Upper lobe of right lung (tissue), 1 donor: ENCODE measurements around the gene CDC5L. TPM values are rescaled to one million over a fixed set of nuclear protein-coding genes. Genes with fewer than 3 reads are reported as not detected.

ENCODE experiments used
- ATAC-seq: fragments of 200-7000 bp; cut with Tn5 transposase; one replicate; pipeline ENCODE4 v1.9.1; 2020; ENCODE audit warnings: mild to moderate bottlenecking, moderate library complexity
- DNase-seq: peaks from one replicate; pipeline ENCODE4 v3.0.0-alpha.2; 2020
- H3K27ac ChIP-seq: fragments of 200-600 bp; one replicate; pipeline ENCODE4 v1.8.0; 2022
- H3K27me3 ChIP-seq: fragments of 200-600 bp; one replicate; pipeline ENCODE4 v1.8.0; 2022; ENCODE audit warnings: mild to moderate bottlenecking
- H3K36me3 ChIP-seq: fragments of 200-600 bp; one replicate; pipeline ENCODE4 v1.8.0; 2022
- H3K4me1 ChIP-seq: fragments of 200-600 bp; one replicate; pipeline ENCODE4 v1.8.0; 2022
- H3K4me3 ChIP-seq: fragments of 200-600 bp; one replicate; pipeline ENCODE4 v1.8.0; 2022; ENCODE audit warnings: mild to moderate bottlenecking
- H3K9me3 ChIP-seq: fragments of 200-600 bp; one replicate; pipeline ENCODE4 v1.8.0; 2022
- intact Hi-C: fragments of 100-400 bp; cut with DNase I; formaldehyde crosslinking; loops from one replicate; pipeline ENCODE4 v1.11.0; 2022
- total RNA-seq: library from RNA; stranded (reverse); fragmentation: NEBNext Ultra II Directional; extraction: Animal tissue kit (Norgen Biotek cat#: 25700); gene quantifications from one replicate; pipeline ENCODE4 v1.2.1, GENCODE V29; 2021
- TF ChIP-seq, protein P1 (sequence below): fragments of 200-600 bp; IDR thresholded peaks from one replicate; pipeline ENCODE4 v1.8.0; 2022; ENCODE audit warnings: antibody characterized with exemption
- donor health status: DM: no; HTN: yes; CAD: no; lungs with severe emphysema.

Gene CDC5L
- total RNA-seq, 1 donor from 2014 or later, result 17.8 TPM

GRCh38 chr6:44399991-44400390 lies 12.5 kb downstream of the CDC5L start:
- no peaks in the 10 kb centered on the region for H3K27me3 ChIP-seq
- no peak overlapping the region for H3K27ac ChIP-seq
- H3K4me3 ChIP-seq, result no peak overlapping the region
- TF ChIP-seq, protein P1, sequence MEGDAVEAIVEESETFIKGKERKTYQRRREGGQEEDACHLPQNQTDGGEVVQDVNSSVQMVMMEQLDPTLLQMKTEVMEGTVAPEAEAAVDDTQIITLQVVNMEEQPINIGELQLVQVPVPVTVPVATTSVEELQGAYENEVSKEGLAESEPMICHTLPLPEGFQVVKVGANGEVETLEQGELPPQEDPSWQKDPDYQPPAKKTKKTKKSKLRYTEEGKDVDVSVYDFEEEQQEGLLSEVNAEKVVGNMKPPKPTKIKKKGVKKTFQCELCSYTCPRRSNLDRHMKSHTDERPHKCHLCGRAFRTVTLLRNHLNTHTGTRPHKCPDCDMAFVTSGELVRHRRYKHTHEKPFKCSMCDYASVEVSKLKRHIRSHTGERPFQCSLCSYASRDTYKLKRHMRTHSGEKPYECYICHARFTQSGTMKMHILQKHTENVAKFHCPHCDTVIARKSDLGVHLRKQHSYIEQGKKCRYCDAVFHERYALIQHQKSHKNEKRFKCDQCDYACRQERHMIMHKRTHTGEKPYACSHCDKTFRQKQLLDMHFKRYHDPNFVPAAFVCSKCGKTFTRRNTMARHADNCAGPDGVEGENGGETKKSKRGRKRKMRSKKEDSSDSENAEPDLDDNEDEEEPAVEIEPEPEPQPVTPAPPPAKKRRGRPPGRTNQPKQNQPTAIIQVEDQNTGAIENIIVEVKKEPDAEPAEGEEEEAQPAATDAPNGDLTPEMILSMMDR, result no peak
- no peaks in the 10 kb centered on the region for H3K4me1 ChIP-seq
- H3K36me3 ChIP-seq, result peaks cover 68% of the 10 kb centered on the region
- DNase-seq (no peak), ATAC-seq (no peak)
- H3K9me3 ChIP-seq, result no peaks in the 10 kb centered on the region
- intact Hi-C loops, result no loop called here

DNA sequence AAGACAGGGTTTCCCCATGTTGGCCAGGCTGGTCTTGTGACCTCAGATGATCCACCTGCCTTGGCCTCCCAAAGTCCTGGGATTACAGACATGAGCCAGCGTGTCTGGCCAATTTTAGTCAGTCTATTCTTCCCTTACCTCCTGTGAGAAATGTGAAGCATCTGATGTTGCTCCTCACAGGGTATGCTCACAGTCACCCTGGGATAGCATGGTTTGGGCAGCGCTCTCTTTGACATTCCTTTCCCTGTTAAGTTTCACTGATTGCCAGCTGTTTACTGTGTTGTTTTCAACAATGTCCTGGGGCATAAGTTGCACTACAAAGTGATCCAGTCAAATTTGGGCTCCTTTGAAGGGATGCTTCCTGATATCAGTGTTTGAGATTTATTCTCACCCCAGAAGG lies 13.1 kb downstream of the CDC5L start:
- Histone ChIP-seq H3K9me3 (no peaks in the 10 kb centered on the region), H3K4me1 (no peaks in the 10 kb centered on the region), H3K36me3 (peaks cover 68% of the 10 kb centered on the region), H3K27ac (no peak overlapping the region), H3K27me3 (no peaks in the 10 kb centered on the region), H3K4me3 (no peak overlapping the region)
- ATAC-seq (no peak), DNase-seq (no peak)
- TF ChIP-seq, protein P1, result no peak
- intact Hi-C loops, result no loop called here

DNA sequence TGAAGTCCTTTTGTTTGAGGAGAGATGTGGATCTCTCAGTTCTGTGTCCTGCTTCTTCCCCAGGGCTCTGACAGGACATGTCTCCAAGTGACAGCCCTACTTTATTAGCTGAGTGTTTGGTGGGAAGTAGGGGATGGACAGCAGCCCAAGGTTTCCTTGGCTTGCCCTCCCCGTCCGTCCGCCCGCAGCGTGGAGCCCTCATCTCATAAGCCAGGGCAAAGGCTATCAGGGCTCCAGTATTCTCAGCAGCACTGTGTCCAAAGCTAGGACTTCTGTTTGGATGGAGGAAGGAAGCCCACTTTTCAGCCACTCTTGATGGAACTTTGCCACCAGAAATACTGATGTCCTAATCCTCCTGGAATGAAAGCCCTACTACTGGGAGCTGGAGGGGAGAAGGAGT lies 13.6 kb downstream of the CDC5L start:
- TF ChIP-seq, protein P1, result no peak
- intact Hi-C loops, result no loop called here
- no peak for ATAC-seq
- DNase-seq, result no peak
- H3K4me1 ChIP-seq, result no peaks in the 10 kb centered on the region
- H3K27me3 ChIP-seq, result no peaks in the 10 kb centered on the region
- no peak overlapping the region for H3K27ac ChIP-seq
- peaks cover 68% of the 10 kb centered on the region for H3K36me3 ChIP-seq
- no peaks in the 10 kb centered on the region for H3K9me3 ChIP-seq
- H3K4me3 ChIP-seq, result no peak overlapping the region

DNA sequence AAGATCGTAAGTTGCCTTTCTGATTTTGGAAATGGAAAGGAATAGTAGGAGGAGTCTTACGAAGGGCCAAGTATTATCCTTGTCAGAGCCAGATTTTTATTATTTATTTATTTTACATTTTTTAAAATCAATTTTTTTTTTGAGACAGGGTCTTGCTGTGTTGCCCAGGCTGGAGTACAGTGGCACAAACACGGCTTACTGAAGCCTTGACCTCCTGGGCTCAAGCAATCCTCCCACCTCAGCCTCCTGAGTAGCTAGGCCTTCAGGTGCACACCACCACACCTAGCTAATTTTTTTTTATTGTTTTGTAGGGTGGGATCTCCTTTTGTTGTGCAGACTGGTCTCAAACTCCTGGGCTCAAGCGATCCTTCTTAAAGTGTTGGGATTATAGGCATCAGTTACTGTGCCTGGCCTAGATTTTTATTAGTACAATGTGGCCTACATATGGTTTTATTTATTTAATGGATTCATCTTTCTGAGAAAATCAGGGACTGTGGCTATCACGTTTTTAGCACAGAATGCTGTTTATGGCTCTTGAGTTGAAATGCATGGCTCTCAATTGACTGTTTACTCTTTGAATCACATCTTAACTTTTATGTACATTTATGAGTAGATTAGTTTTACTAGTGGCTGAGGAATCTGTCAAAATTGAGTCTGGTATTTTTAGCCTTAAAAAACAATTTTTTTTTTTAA lies 16.7 kb downstream of the CDC5L start:
- intact Hi-C loops, result no loop called here
- H3K36me3 ChIP-seq, result peaks cover 68% of the 10 kb centered on the region

GRCh38 chr6:44404715-44405099 lies 17.2 kb downstream of the CDC5L start:
- intact Hi-C loops, result no loop called here
- no peak for DNase-seq

More for the DNA sequence above, 16.7 kb downstream of the CDC5L start:
- ATAC-seq, result no peak
- TF ChIP-seq, protein P1, result no peak
- DNase-seq, result no peak
- Histone ChIP-seq H3K4me3 (no peak overlapping the region), H3K4me1 (no peaks in the 10 kb centered on the region), H3K27me3 (no peaks in the 10 kb centered on the region), H3K9me3 (no peaks in the 10 kb centered on the region), H3K27ac (no peak overlapping the region)

More at GRCh38 chr6:44404715-44405099, 17.2 kb downstream of the CDC5L start:
- TF ChIP-seq, protein P1, result no peak
- Histone ChIP-seq H3K4me3 (no peak overlapping the region), H3K4me1 (no peaks in the 10 kb centered on the region), H3K27ac (no peak overlapping the region), H3K27me3 (no peaks in the 10 kb centered on the region), H3K36me3 (peaks cover 68% of the 10 kb centered on the region), H3K9me3 (no peaks in the 10 kb centered on the region)
- ATAC-seq, result no peak
